Measurements from ENCODE around the gene SPINK9.

The SPINK9 gene

DNA sequence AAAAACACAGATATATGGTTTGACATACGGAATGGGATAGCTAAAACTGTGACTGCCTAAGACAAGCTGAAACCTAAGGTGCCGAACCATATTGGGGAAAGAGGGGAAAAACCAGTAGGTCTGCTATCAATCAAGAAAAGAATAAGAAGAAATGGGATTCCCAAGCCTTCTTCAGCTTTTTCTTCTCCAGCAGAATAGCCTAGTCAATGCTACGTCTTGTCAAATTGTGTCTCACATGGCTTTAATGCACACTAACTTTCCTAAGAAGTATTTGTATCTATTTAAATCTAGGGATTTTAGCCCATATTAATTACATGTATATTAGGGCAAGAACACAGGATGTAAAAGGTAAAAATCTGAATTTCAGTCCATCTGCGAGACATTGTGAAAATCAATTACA lies 47.6 kb downstream of the SPINK9 start:
- Histone ChIP-seq H3K4me1 (ENCODE audit: insufficient read depth, insufficient read length) (no peaks in the 10 kb centered on the region), H3K27me3 (ENCODE audit: insufficient read depth, insufficient read length) (no peaks in the 10 kb centered on the region), H3K9me3 (ENCODE audit: insufficient read depth, low read length) (no peaks in the 10 kb centered on the region), H3K36me3 (ENCODE audit: insufficient read depth, insufficient read length, low read length) (peaks cover 12% of the 10 kb centered on the region), H3K9ac (ENCODE audit: insufficient read length, low read depth) (peak overlapping the region; percentile 36), H3K4me3 (ENCODE audit: insufficient read length, low read depth) (peak overlapping the region; percentile 86)
- no peak for DNase-seq (ENCODE audit: low read depth, low spot score)
- TF ChIP-seq YY1 (IDR thresholded peaks at IDR 0.05; ENCODE audit: insufficient read depth, insufficient read length) (no peak), ZNF274 (IDR thresholded peaks at IDR 0.05; ENCODE audit: low read depth, low read length) (no peak), SUZ12 (IDR thresholded peaks at IDR 0.05; ENCODE audit: extremely low read depth, insufficient read depth, insufficient read length) (no peak)

DNA sequence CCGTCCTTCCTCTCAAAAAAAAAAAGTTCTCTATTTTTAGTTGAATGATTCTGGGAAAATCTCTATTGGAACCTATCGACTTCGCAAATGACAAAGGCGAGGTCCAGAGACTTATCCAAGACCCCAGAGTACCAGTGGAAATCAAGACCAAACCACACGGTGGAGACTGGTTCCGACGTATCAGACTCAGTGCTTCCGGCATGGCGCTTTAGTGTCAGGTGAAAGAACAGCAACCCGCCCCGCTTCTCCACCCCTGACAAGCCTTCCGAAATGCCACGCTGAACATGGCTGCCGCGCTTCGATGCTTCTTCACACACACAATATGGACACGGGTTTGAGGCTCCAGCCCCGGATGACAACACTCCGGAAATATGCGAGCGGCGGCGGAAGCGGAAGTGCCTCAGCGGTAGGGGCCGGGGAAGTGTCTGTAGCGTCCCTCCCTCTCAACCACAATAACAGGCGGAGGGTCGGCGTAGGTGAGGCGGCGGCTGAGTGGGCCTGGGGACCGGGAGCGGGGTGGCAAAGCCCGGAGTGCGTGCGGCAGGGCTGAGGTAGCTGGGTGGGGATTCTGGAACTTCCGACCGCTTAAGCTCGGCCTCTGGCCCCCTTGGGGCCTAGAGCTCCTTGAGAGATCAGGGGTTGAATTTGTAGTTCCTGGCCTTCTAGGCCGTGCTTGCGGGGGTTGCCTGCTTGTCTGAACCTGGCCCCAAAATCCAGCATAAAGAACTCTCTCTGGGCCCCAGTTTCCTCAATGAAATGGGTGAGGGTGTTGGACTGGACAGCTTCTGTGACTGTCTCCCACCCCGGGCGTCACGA lies 48.4 kb downstream of the SPINK9 start, which contains the start of gene FBXO38:
Gene FBXO38 (plus strand): TSS at position 395 of the 816 bp plus-strand sequence. CDS start 10,819 bp downstream, outside the sequence.
- H3K36me3 ChIP-seq (ENCODE audit: insufficient read depth, insufficient read length, low read length): peaks cover 15% of the 10 kb centered on the region

DNA sequence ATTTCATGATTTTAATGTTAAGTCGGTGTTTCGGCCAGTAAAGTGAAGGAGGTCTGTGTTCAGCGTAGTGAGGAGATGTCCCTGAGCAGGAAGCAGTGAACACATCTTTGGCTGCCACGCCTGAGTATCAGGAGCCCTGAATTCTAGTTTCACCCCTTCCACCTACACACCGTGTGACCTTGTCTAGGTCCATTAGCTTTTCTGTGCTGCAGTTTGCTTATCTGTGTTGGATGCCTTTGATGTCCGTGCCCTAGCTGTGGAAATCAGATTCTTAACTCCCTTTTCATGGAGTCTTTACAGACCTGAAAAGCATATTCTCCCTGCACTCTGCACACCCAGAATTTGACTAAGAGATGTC lies 49.0 kb downstream of the SPINK9 start:
- no peaks in the 10 kb centered on the region for H3K27me3 ChIP-seq (ENCODE audit: insufficient read depth, insufficient read length)
- H3K9me3 ChIP-seq (ENCODE audit: insufficient read depth, low read length): no peaks in the 10 kb centered on the region
- no peak for TF ChIP-seq ZNF274 (IDR thresholded peaks at IDR 0.05; ENCODE audit: low read depth, low read length)
- TF ChIP-seq SUZ12 (IDR thresholded peaks at IDR 0.05; ENCODE audit: extremely low read depth, insufficient read depth, insufficient read length): no peak
- TF ChIP-seq YY1 (IDR thresholded peaks at IDR 0.05; ENCODE audit: insufficient read depth, insufficient read length): no peak
- H3K36me3 ChIP-seq (ENCODE audit: insufficient read depth, insufficient read length, low read length): peaks cover 15% of the 10 kb centered on the region
- peak overlapping the region; percentile 97 for H3K9ac ChIP-seq (ENCODE audit: insufficient read length, low read depth)
- H3K4me1 ChIP-seq (ENCODE audit: insufficient read depth, insufficient read length): no peaks in the 10 kb centered on the region
- H3K4me3 ChIP-seq (ENCODE audit: insufficient read length, low read depth): peak overlapping the region; percentile 86
- DNase-seq (ENCODE audit: low read depth, low spot score): no peak

More for the DNA sequence above, 48.4 kb downstream of the SPINK9 start, which contains the start of gene FBXO38:
- DNase-seq (ENCODE audit: low read depth, low spot score): peak; percentile 89
- H3K27me3 ChIP-seq (ENCODE audit: insufficient read depth, insufficient read length): no peaks in the 10 kb centered on the region
- H3K9ac ChIP-seq (ENCODE audit: insufficient read length, low read depth): peak within 1 kb of the TSS; percentile 97
- H3K9me3 ChIP-seq (ENCODE audit: insufficient read depth, low read length): no peaks in the 10 kb centered on the region
- no peaks in the 10 kb centered on the region for H3K4me1 ChIP-seq (ENCODE audit: insufficient read depth, insufficient read length)
- TF ChIP-seq SUZ12 (IDR thresholded peaks at IDR 0.05; ENCODE audit: extremely low read depth, insufficient read depth, insufficient read length) (no peak), YY1 (IDR thresholded peaks at IDR 0.05; ENCODE audit: insufficient read depth, insufficient read length) (peak; percentile 98)
- peak within 1 kb of the TSS; percentile 86 for H3K4me3 ChIP-seq (ENCODE audit: insufficient read length, low read depth)

DNA sequence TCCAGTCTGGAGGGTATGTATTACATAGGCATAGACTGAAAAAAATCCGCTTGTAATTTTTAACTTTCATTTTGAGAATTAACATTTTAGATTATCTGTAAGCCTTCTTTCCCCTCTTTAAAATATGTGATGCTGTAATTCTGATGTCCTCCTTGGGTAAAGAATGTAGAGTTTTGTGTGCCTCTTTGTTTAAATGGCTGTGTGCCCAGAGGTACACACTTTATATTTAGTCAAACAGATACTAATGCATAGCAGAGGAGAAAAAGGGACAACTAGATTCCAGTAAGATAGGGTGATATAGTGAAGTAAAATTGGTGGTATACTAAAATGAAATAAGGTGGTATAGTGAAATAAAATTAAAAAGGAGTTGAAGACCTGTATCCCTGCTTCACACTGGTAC lies 49.7 kb downstream of the SPINK9 start:
- no peak for TF ChIP-seq SUZ12 (IDR thresholded peaks at IDR 0.05; ENCODE audit: extremely low read depth, insufficient read depth, insufficient read length)
- no peak for TF ChIP-seq YY1 (IDR thresholded peaks at IDR 0.05; ENCODE audit: insufficient read depth, insufficient read length)
- TF ChIP-seq ZNF274 (IDR thresholded peaks at IDR 0.05; ENCODE audit: low read depth, low read length): no peak
- Histone ChIP-seq H3K4me1 (ENCODE audit: insufficient read depth, insufficient read length) (no peaks in the 10 kb centered on the region), H3K36me3 (ENCODE audit: insufficient read depth, insufficient read length, low read length) (peaks cover 15% of the 10 kb centered on the region), H3K9me3 (ENCODE audit: insufficient read depth, low read length) (no peaks in the 10 kb centered on the region), H3K4me3 (ENCODE audit: insufficient read length, low read depth) (peak overlapping the region; percentile 86), H3K9ac (ENCODE audit: insufficient read length, low read depth) (no peak overlapping the region), H3K27me3 (ENCODE audit: insufficient read depth, insufficient read length) (no peaks in the 10 kb centered on the region)
- no peak for DNase-seq (ENCODE audit: low read depth, low spot score)

DNA sequence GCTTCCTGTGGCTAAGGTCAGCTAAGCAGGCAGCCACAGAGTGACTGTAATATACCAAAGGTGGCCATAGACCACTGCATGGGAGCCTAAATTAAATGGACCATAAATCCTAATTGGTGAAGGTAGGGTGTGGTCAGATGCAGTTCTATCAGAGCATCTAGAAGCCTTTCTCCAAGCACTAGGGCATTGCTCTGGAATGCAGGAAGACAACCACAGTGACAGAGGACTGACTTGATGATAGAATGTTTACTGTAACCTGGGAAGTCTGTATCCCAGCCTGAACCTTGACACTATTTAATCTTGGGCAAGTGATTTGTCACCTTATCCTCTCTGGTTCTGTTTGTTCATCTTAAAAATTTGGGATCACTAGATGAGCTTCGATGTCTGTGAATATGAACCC lies 50.7 kb downstream of the SPINK9 start:
- TF ChIP-seq ZNF274 (IDR thresholded peaks at IDR 0.05; ENCODE audit: low read depth, low read length) (no peak), YY1 (IDR thresholded peaks at IDR 0.05; ENCODE audit: insufficient read depth, insufficient read length) (no peak), SUZ12 (IDR thresholded peaks at IDR 0.05; ENCODE audit: extremely low read depth, insufficient read depth, insufficient read length) (no peak)
- Histone ChIP-seq H3K4me3 (ENCODE audit: insufficient read length, low read depth) (no peak overlapping the region), H3K36me3 (ENCODE audit: insufficient read depth, insufficient read length, low read length) (peaks cover 15% of the 10 kb centered on the region), H3K9ac (ENCODE audit: insufficient read length, low read depth) (no peak overlapping the region), H3K9me3 (ENCODE audit: insufficient read depth, low read length) (no peaks in the 10 kb centered on the region), H3K4me1 (ENCODE audit: insufficient read depth, insufficient read length) (no peaks in the 10 kb centered on the region), H3K27me3 (ENCODE audit: insufficient read depth, insufficient read length) (no peaks in the 10 kb centered on the region)
- DNase-seq (ENCODE audit: low read depth, low spot score): no peak

DNA sequence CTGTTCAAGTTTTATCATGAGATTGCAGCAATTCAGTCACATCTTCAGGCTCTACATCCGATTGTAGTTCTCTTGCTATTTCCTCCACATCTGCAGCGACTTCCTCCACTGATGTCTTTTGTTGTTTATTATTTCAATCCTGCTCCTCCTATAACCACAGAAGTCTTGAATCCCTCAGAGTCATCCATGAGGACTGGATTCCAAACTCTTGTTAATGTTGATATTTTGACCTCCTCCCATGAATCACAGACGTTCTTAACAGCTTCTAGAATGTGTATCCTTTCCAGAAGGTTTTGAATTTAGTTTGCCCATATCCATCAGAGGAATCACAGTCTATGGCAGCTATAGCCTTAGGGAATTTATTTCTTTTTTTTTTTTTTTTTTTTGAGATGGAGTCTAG lies 52.0 kb downstream of the SPINK9 start:
- H3K9me3 ChIP-seq (ENCODE audit: insufficient read depth, low read length): no peaks in the 10 kb centered on the region
- no peak for DNase-seq (ENCODE audit: low read depth, low spot score)
- H3K36me3 ChIP-seq (ENCODE audit: insufficient read depth, insufficient read length, low read length): peaks cover 18% of the 10 kb centered on the region
- no peak overlapping the region for H3K4me3 ChIP-seq (ENCODE audit: insufficient read length, low read depth)
- no peak overlapping the region for H3K9ac ChIP-seq (ENCODE audit: insufficient read length, low read depth)
- H3K4me1 ChIP-seq (ENCODE audit: insufficient read depth, insufficient read length): no peaks in the 10 kb centered on the region
- no peaks in the 10 kb centered on the region for H3K27me3 ChIP-seq (ENCODE audit: insufficient read depth, insufficient read length)
- TF ChIP-seq ZNF274 (IDR thresholded peaks at IDR 0.05; ENCODE audit: low read depth, low read length): no peak
- TF ChIP-seq SUZ12 (IDR thresholded peaks at IDR 0.05; ENCODE audit: extremely low read depth, insufficient read depth, insufficient read length): no peak
- no peak for TF ChIP-seq YY1 (IDR thresholded peaks at IDR 0.05; ENCODE audit: insufficient read depth, insufficient read length)

DNA sequence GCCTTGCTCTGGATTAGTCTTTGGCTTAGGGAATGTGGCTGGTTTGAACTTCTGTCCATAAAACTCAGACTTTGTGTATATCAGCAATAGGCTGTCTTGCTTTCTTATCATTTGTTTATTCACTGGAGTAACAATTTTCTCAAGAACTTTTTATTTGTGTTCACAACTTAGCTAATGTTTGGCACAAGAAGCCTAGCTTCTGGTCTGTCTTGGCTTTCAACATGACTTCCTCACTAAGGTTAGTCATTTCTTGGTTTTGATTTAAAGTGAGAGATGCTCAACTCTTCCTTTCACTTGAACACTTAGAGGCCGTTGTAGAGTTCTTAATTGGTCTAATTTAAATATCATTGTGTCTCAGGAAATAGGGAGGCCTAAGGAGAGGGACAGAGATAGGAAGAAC lies 53.3 kb downstream of the SPINK9 start:
- no peak for DNase-seq (ENCODE audit: low read depth, low spot score)
- peaks cover 18% of the 10 kb centered on the region for H3K36me3 ChIP-seq (ENCODE audit: insufficient read depth, insufficient read length, low read length)
- TF ChIP-seq YY1 (IDR thresholded peaks at IDR 0.05; ENCODE audit: insufficient read depth, insufficient read length): no peak
- no peak for TF ChIP-seq SUZ12 (IDR thresholded peaks at IDR 0.05; ENCODE audit: extremely low read depth, insufficient read depth, insufficient read length)
- no peak for TF ChIP-seq ZNF274 (IDR thresholded peaks at IDR 0.05; ENCODE audit: low read depth, low read length)
- no peaks in the 10 kb centered on the region for H3K9me3 ChIP-seq (ENCODE audit: insufficient read depth, low read length)
- no peaks in the 10 kb centered on the region for H3K4me1 ChIP-seq (ENCODE audit: insufficient read depth, insufficient read length)
- H3K4me3 ChIP-seq (ENCODE audit: insufficient read length, low read depth): no peak overlapping the region
- H3K27me3 ChIP-seq (ENCODE audit: insufficient read depth, insufficient read length): no peaks in the 10 kb centered on the region
- no peak overlapping the region for H3K9ac ChIP-seq (ENCODE audit: insufficient read length, low read depth)
